SK-N-SH treated with all-trans-retinoic acid at 6 μM for 48 hours (cell line): ENCODE data around the gene SCNM1.

Experiments
- ATAC-seq: fragments of 200-7000 bp; cut with Tn5 transposase; 3 replicates; pipeline ENCODE4 v1.9.1; 2020; ENCODE audit warnings: mild to moderate bottlenecking, moderate library complexity
- ARNTL ChIP-seq: fragments of 450-650 bp; formaldehyde crosslinking; IDR thresholded peaks from 2 replicates; pipeline ENCODE4 v1.5.0; 2020; ENCODE audit warnings: low read depth, mild to moderate bottlenecking, moderate library complexity, borderline replicate concordance
- BACH2 ChIP-seq: fragments of 250-450 bp; sonication (Bioruptor Pico); IDR thresholded peaks from 2 replicates; pipeline ENCODE4 v1.9.0; 2021; ENCODE audit warnings: mild to moderate bottlenecking, borderline replicate concordance
- CREB5 ChIP-seq: fragments of 250-450 bp; sonication (Bioruptor Pico); IDR thresholded peaks from 2 replicates; pipeline ENCODE4 v1.5.1; 2020; ENCODE audit warnings: low read depth, mild to moderate bottlenecking, moderate library complexity
- CSDC2 ChIP-seq: fragments of 250-450 bp; sonication (Bioruptor Pico); IDR thresholded peaks from 2 replicates; pipeline ENCODE4 v1.5.0; 2020; ENCODE audit warnings: mild to moderate bottlenecking, moderate library complexity
- ESRRG ChIP-seq: fragments of 250-450 bp; sonication (Bioruptor Pico); IDR thresholded peaks from 2 replicates; pipeline ENCODE4 v1.6.1; 2021; ENCODE audit warnings: mild to moderate bottlenecking
- GLIS3 ChIP-seq: fragments of 250-450 bp; sonication (Bioruptor Pico); IDR thresholded peaks from 2 replicates; pipeline ENCODE4 v1.5.0; 2020; ENCODE audit warnings: mild to moderate bottlenecking, moderate library complexity
- ISL1 ChIP-seq: fragments of 250-450 bp; sonication (Bioruptor Pico); IDR thresholded peaks from 2 replicates; pipeline ENCODE4 v2.1.2; 2022; ENCODE audit warnings: mild to moderate bottlenecking, moderate library complexity
- OSR1 ChIP-seq: fragments of 250-450 bp; sonication (Bioruptor Pico); IDR thresholded peaks from 2 replicates; pipeline ENCODE4 v1.8.0; 2022; ENCODE audit warnings: moderate library complexity, mild to moderate bottlenecking, inconsistent platforms
- PPARA ChIP-seq: fragments of 250-450 bp; sonication (Bioruptor Pico); IDR thresholded peaks from 2 replicates; pipeline ENCODE4 v1.5.0; 2020; ENCODE audit warnings: mild to moderate bottlenecking, borderline replicate concordance
- RARB ChIP-seq: fragments of 250-450 bp; sonication (Bioruptor Pico); IDR thresholded peaks from 2 replicates; pipeline ENCODE4 v1.8.0; 2021; ENCODE audit warnings: mild to moderate bottlenecking, moderate library complexity
- SNAI2 ChIP-seq: fragments of 250-450 bp; sonication (Bioruptor Pico); IDR thresholded peaks from 2 replicates; pipeline ENCODE4 v1.5.0; 2020; ENCODE audit warnings: mild to moderate bottlenecking, moderate library complexity
- TOX ChIP-seq: fragments of 250-450 bp; sonication (Bioruptor Pico); IDR thresholded peaks from 2 replicates; pipeline ENCODE4 v1.8.0; 2021; ENCODE audit warnings: mild to moderate bottlenecking, moderate library complexity, borderline replicate concordance
- ZC3H10 ChIP-seq: fragments of 250-450 bp; sonication (Bioruptor Pico); IDR thresholded peaks from 2 replicates; pipeline ENCODE4 v1.5.1; 2021; ENCODE audit warnings: mild to moderate bottlenecking, moderate library complexity
- ZFP3 ChIP-seq: fragments of 250-450 bp; sonication (Bioruptor Pico); IDR thresholded peaks from 2 replicates; pipeline ENCODE4 v1.5.0; 2020; ENCODE audit warnings: mild to moderate bottlenecking, moderate library complexity
- ZFP30 ChIP-seq: fragments of 450-650 bp; formaldehyde crosslinking; IDR thresholded peaks from 2 replicates; pipeline ENCODE4 v1.5.0; 2022; ENCODE audit warnings: mild to moderate bottlenecking, moderate library complexity
- ZNF565 ChIP-seq: fragments of 450-650 bp; formaldehyde crosslinking; conservative IDR thresholded peaks from 2 replicates; pipeline ENCODE4 v1.5.0; 2020; ENCODE audit warnings: low read depth, mild to moderate bottlenecking, moderate library complexity
- ZNF70 ChIP-seq: fragments of 450-650 bp; formaldehyde crosslinking; IDR thresholded peaks from 2 replicates; pipeline ENCODE4 v1.5.0; 2020; ENCODE audit warnings: mild to moderate bottlenecking, moderate library complexity
- ZNF8 ChIP-seq: fragments of 450-650 bp; formaldehyde crosslinking; IDR thresholded peaks from 2 replicates; pipeline ENCODE4 v1.5.0; 2020; ENCODE audit warnings: mild to moderate bottlenecking, moderate library complexity
- TF ChIP-seq, protein P1 (sequence below): fragments of 250-450 bp; sonication (Bioruptor Pico); IDR thresholded peaks from 2 replicates; pipeline ENCODE4 v1.5.0; 2020; ENCODE audit warnings: mild to moderate bottlenecking, moderate library complexity
- TF ChIP-seq, protein P2 (sequence below): fragments of 250-450 bp; sonication (Bioruptor Pico); IDR thresholded peaks from 2 replicates; pipeline ENCODE4 v1.8.0; 2020; ENCODE audit warnings: mild to moderate bottlenecking, moderate library complexity, borderline replicate concordance
- TF ChIP-seq, protein P3 (sequence below): fragments of 250-450 bp; sonication (Bioruptor Pico); IDR thresholded peaks from 2 replicates; pipeline ENCODE4 v1.8.0; 2021; ENCODE audit warnings: low read depth, mild to moderate bottlenecking, moderate library complexity, borderline replicate concordance
- TF ChIP-seq, protein P4 (sequence below): fragments of 250-450 bp; sonication (Bioruptor Pico); IDR thresholded peaks from 2 replicates; pipeline ENCODE4 v1.5.1; 2021; ENCODE audit warnings: mild to moderate bottlenecking, moderate library complexity

SCNM1 gene

GRCh38 chr1:151137789-151138188 lies 28.2 kb upstream of the SCNM1 start:
- ATAC-seq: no peak
- TF ChIP-seq ARNTL (no peak), ZNF565 (CRISPR knock-in tag) (no peak), CREB5 (no peak), ZC3H10 (CRISPR knock-in tag) (no peak), ZFP30 (CRISPR knock-in tag) (no peak), GLIS3 (CRISPR knock-in tag) (no peak)

- TF ChIP-seq ZNF565 (CRISPR knock-in tag) (no peak), OSR1 (CRISPR knock-in tag) (no peak), RARB (CRISPR knock-in tag) (no peak)
- TF ChIP-seq, protein P1, sequence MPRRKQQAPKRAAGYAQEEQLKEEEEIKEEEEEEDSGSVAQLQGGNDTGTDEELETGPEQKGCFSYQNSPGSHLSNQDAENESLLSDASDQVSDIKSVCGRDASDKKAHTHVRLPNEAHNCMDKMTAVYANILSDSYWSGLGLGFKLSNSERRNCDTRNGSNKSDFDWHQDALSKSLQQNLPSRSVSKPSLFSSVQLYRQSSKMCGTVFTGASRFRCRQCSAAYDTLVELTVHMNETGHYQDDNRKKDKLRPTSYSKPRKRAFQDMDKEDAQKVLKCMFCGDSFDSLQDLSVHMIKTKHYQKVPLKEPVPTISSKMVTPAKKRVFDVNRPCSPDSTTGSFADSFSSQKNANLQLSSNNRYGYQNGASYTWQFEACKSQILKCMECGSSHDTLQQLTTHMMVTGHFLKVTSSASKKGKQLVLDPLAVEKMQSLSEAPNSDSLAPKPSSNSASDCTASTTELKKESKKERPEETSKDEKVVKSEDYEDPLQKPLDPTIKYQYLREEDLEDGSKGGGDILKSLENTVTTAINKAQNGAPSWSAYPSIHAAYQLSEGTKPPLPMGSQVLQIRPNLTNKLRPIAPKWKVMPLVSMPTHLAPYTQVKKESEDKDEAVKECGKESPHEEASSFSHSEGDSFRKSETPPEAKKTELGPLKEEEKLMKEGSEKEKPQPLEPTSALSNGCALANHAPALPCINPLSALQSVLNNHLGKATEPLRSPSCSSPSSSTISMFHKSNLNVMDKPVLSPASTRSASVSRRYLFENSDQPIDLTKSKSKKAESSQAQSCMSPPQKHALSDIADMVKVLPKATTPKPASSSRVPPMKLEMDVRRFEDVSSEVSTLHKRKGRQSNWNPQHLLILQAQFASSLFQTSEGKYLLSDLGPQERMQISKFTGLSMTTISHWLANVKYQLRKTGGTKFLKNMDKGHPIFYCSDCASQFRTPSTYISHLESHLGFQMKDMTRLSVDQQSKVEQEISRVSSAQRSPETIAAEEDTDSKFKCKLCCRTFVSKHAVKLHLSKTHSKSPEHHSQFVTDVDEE (CRISPR knock-in tag): no peak
- no peak for ATAC-seq
Measured at GRCh38 chr1:151142411-151143056, 23.4 kb upstream of the SCNM1 start.

DNA sequence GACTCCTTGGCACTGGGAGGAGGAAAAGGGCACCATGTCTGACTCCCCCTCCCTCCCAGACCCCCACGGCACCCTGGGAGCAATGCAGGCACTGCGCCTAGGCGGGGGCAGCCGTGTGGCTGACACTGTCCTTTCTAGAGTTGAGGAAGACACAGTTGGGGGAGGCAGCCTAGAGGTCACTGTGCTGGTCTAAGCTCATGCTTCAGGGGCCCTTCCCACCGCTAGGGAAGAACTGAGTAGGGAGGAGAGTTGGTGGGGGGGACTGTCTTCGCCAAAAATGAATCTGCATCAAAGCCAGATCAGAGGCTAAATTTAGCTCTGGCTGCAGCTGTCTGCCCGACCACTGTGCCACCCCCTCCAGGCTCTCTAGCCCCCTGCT lies 22.9 kb upstream of the SCNM1 start:
- ATAC-seq: no peak
- no peak for TF ChIP-seq ISL1 (CRISPR knock-in tag)
- no peak for TF ChIP-seq OSR1 (CRISPR knock-in tag)
- TF ChIP-seq, protein P2, sequence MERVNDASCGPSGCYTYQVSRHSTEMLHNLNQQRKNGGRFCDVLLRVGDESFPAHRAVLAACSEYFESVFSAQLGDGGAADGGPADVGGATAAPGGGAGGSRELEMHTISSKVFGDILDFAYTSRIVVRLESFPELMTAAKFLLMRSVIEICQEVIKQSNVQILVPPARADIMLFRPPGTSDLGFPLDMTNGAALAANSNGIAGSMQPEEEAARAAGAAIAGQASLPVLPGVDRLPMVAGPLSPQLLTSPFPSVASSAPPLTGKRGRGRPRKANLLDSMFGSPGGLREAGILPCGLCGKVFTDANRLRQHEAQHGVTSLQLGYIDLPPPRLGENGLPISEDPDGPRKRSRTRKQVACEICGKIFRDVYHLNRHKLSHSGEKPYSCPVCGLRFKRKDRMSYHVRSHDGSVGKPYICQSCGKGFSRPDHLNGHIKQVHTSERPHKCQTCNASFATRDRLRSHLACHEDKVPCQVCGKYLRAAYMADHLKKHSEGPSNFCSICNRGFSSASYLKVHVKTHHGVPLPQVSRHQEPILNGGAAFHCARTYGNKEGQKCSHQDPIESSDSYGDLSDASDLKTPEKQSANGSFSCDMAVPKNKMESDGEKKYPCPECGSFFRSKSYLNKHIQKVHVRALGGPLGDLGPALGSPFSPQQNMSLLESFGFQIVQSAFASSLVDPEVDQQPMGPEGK (CRISPR knock-in tag): no peak
- no peak for TF ChIP-seq GLIS3 (CRISPR knock-in tag)
- no peak for TF ChIP-seq BACH2 (CRISPR knock-in tag)
- no peak for TF ChIP-seq CSDC2 (CRISPR knock-in tag)
- TF ChIP-seq ZNF8: no peak
- no peak for TF ChIP-seq ZC3H10 (CRISPR knock-in tag)
- no peak for TF ChIP-seq ESRRG (CRISPR knock-in tag)
- no peak for TF ChIP-seq SNAI2
- TF ChIP-seq RARB (CRISPR knock-in tag): no peak
- TF ChIP-seq, protein P3, sequence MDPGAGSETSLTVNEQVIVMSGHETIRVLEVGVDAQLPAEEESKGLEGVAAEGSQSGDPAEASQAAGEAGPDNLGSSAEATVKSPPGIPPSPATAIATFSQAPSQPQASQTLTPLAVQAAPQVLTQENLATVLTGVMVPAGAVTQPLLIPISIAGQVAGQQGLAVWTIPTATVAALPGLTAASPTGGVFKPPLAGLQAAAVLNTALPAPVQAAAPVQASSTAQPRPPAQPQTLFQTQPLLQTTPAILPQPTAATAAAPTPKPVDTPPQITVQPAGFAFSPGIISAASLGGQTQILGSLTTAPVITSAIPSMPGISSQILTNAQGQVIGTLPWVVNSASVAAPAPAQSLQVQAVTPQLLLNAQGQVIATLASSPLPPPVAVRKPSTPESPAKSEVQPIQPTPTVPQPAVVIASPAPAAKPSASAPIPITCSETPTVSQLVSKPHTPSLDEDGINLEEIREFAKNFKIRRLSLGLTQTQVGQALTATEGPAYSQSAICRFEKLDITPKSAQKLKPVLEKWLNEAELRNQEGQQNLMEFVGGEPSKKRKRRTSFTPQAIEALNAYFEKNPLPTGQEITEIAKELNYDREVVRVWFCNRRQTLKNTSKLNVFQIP (CRISPR knock-in tag): no peak
- no peak for TF ChIP-seq ZNF565 (CRISPR knock-in tag)
- TF ChIP-seq ZNF70 (CRISPR knock-in tag): no peak
- no peak for TF ChIP-seq PPARA (CRISPR knock-in tag)
- TF ChIP-seq ZFP30 (CRISPR knock-in tag): no peak
- TF ChIP-seq ARNTL: no peak
- no peak for TF ChIP-seq ZFP3 (CRISPR knock-in tag)
- TF ChIP-seq, protein P4, sequence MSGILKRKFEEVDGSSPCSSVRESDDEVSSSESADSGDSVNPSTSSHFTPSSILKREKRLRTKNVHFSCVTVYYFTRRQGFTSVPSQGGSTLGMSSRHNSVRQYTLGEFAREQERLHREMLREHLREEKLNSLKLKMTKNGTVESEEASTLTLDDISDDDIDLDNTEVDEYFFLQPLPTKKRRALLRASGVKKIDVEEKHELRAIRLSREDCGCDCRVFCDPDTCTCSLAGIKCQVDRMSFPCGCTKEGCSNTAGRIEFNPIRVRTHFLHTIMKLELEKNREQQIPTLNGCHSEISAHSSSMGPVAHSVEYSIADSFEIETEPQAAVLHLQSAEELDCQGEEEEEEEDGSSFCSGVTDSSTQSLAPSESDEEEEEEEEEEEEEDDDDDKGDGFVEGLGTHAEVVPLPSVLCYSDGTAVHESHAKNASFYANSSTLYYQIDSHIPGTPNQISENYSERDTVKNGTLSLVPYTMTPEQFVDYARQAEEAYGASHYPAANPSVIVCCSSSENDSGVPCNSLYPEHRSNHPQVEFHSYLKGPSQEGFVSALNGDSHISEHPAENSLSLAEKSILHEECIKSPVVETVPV (CRISPR knock-in tag): no peak
- no peak for TF ChIP-seq TOX
- TF ChIP-seq, all 23 proteins: peak for 0
